HepG2 (cell line): ENCODE results near the gene LRP1B. TPM values are rescaled to one million over a fixed set of nuclear protein-coding genes. Genes with fewer than 3 reads are reported as not detected.

Experiments used
- ATAC-seq: fragments of 200-7000 bp; cut with Tn5 transposase; 3 replicates; pipeline ENCODE4 v1.9.1; 2020; ENCODE audit warnings: mild to moderate bottlenecking, moderate library complexity
- BruUV-seq: library from RNA; stranded (reverse); fragments of 400-500 nt; replicated peaks from 2 replicates; lab custom pipeline; 2021; lab: Mats Ljungman, UMichigan
- CTCF ChIA-PET: fragments of 300-600 bp; formaldehyde crosslinking; extraction: SDS; loops from one replicate; lab custom pipeline; 2021; ENCODE audit warnings: low total read pairs, inconsistent platforms, low intra/inter-chr PET ratio; lab: Yijun Ruan, JAX
- POLR2A ChIA-PET: fragments of 350-600 bp; sonication (Branson Sonifier 250); formaldehyde crosslinking; loops from one replicate; lab custom pipeline; 2020; ENCODE audit warnings: antibody characterized with exemption, inconsistent platforms; lab: Yijun Ruan, JAX
- DNase-seq: peaks from one replicate; pipeline ENCODE4 v3.0.0-alpha.2; 2015; ENCODE audit warnings: low spot score
- FAIRE-seq: peaks from 3 replicates; lab custom pipeline; 2011; peaks lifted over from hg19 to GRCh38; lab: Jason Lieb, UNC
- H2AFZ ChIP-seq: one replicate; pipeline ENCODE4 v1.6.1; 2011; ENCODE audit warnings: low read length, inconsistent platforms
- H3K27ac ChIP-seq: fragments of 300-600 bp; 3 replicates; pipeline ENCODE4 v1.8.0; 2011; ENCODE audit warnings: mixed run types, mild to moderate bottlenecking, mixed read lengths, low read length, inconsistent platforms; ENCODE audit not compliant: insufficient read depth; ENCODE audit errors: extremely low read length
- H3K27me3 ChIP-seq, 2 experiments: fragments of 200-600 bp in 1 of 2; 2 replicates in 1 of 2; 3 replicates in 1 of 2; pipeline versions ENCODE4 v1.6.0 to v1.8.0; 2011; ENCODE audit warnings: low read length in 2 of 2, mild to moderate bottlenecking in 2 of 2, moderate library complexity in 2 of 2, inconsistent platforms in 1 of 2; ENCODE audit not compliant: insufficient read depth in 2 of 2, control insufficient read depth in 1 of 2
- H3K36me3 ChIP-seq, 2 experiments: fragments of 200-600 bp in 1 of 2; replicated peaks in 1 of 2; 2 replicates in 1 of 2; 3 replicates in 1 of 2; pipeline versions ENCODE4 v1.5.1 to v1.8.0; 2011; ENCODE audit warnings: low read length in 2 of 2, inconsistent platforms in 1 of 2; ENCODE audit not compliant: insufficient read depth in 2 of 2, control insufficient read depth in 1 of 2
- H3K4me1 ChIP-seq: 2 replicates; pipeline ENCODE4 v1.5.1; 2012; ENCODE audit warnings: low read length, inconsistent platforms; ENCODE audit not compliant: insufficient read depth
- H3K4me2 ChIP-seq: 2 replicates; pipeline ENCODE4 v1.6.0; 2011; ENCODE audit warnings: low read depth, low read length, inconsistent platforms
- H3K4me3 ChIP-seq, 3 experiments: fragments of 200-600 bp in 1 of 3; sonication (generic), shearing (Covaris generic) in 1 of 3; replicated peaks in 1 of 3; 2 replicates each; pipeline ENCODE4 v1.5.1; 2011 to 2016; ENCODE audit warnings: low read length in 3 of 3, inconsistent platforms in 2 of 3, low read depth in 2 of 3, mild to moderate bottlenecking in 2 of 3, control low read depth in 1 of 3, mixed read lengths in 1 of 3; ENCODE audit not compliant: insufficient read depth in 1 of 3
- H3K79me2 ChIP-seq: one replicate; pipeline ENCODE4 v1.6.1; 2011; ENCODE audit warnings: low read length, inconsistent platforms; ENCODE audit not compliant: insufficient read depth
- H3K9ac ChIP-seq: 2 replicates; pipeline ENCODE4 v1.6.0; 2011; ENCODE audit warnings: mild to moderate bottlenecking, low read depth, low read length, inconsistent platforms; ENCODE audit not compliant: insufficient read depth
- H3K9me3 ChIP-seq: 2 replicates; pipeline ENCODE4 v1.5.1; 2012; ENCODE audit warnings: mild to moderate bottlenecking, low read length
- H4K20me1 ChIP-seq: 2 replicates; pipeline ENCODE4 v1.6.0; 2011; ENCODE audit warnings: inconsistent platforms, mild to moderate bottlenecking, low read length, moderate library complexity; ENCODE audit not compliant: insufficient read depth
- HOXA3 ChIP-seq: sonication (generic); formaldehyde crosslinking; IDR thresholded peaks from 2 replicates; pipeline ENCODE4 v1.5.0; 2020; ENCODE audit warnings: missing genetic modification reagents
- IRX3 ChIP-seq: sonication (generic); formaldehyde crosslinking; IDR thresholded peaks from 2 replicates; pipeline ENCODE4 v1.8.1; 2023; ENCODE audit warnings: mild to moderate bottlenecking, low read depth, missing genetic modification reagents, borderline replicate concordance
- ZNF746 ChIP-seq: sonication (generic); formaldehyde crosslinking; IDR thresholded peaks from 2 replicates; pipeline ENCODE4 v1.8.0; 2022; ENCODE audit warnings: mild to moderate bottlenecking, missing genetic modification reagents
- ZNF773 ChIP-seq: sonication (generic); formaldehyde crosslinking; IDR thresholded peaks from 2 replicates; pipeline ENCODE4 v1.4.0; 2020; ENCODE audit warnings: missing genetic modification reagents, borderline replicate concordance
- WGBS: methylation state at CpG from one replicate; pipeline ENCODE4 v1.1.6; 2017; ENCODE audit warnings: low lambda C conversion rate; 5-methylcytosine and 5-hydroxymethylcytosine counted together
- in situ Hi-C: cut with HindIII; loops from 2 replicates; pipeline ENCODE4 v1.10.0; 2017; ENCODE audit warnings: low pct_unique_long_range_greater_than_20kb; ENCODE audit not compliant: extremely low pct_ligation_motif_present
- intact Hi-C: fragments of 100-400 bp; cut with micrococcal nuclease; formaldehyde crosslinking; loops from one replicate; pipeline ENCODE4 v1.10.0; 2022; ENCODE audit not compliant: unreplicated experiment
- polyA plus RNA-seq, 8 experiments: library from polyadenylated mRNA; depleted of rRNA in 3 of 8; stranded (reverse) in 7 of 8; unstranded in 1 of 8; fragments of >200 nt; fragmentation: Illumina TruSeq in 4 of 8; extraction: Trizol in 4 of 8; gene quantifications; 2 replicates each; pipeline versions ENCODE4 v1.2.1 to v1.2.3, GENCODE V29; 2011 to 2016; ENCODE audit warnings: low read depth in 4 of 8, missing spikeins in 1 of 8, mixed read lengths in 1 of 8; ENCODE audit not compliant: insufficient read depth in 1 of 8
- total RNA-seq, 5 experiments: library from RNA; depleted of rRNA; stranded (reverse); fragments of >200 nt; fragmentation: Illumina TruSeq; extraction: Trizol; gene quantifications; 2 replicates each; pipeline ENCODE4 v1.2.3, GENCODE V29; 2016; ENCODE audit warnings: low read depth in 1 of 5
- TF ChIP-seq, protein P1 (sequence below): sonication (generic); formaldehyde crosslinking; IDR thresholded peaks from 2 replicates; pipeline ENCODE4 v1.5.0; 2020; ENCODE audit warnings: missing genetic modification reagents, mild to moderate bottlenecking, borderline replicate concordance

LRP1B gene
- total and polyA plus RNA-seq, 2 of the 13 experiments (the other 11 are each of a cell fraction or from before 2014, with no cell fraction given) = 0.04 TPM; not detected in 1

DNA sequence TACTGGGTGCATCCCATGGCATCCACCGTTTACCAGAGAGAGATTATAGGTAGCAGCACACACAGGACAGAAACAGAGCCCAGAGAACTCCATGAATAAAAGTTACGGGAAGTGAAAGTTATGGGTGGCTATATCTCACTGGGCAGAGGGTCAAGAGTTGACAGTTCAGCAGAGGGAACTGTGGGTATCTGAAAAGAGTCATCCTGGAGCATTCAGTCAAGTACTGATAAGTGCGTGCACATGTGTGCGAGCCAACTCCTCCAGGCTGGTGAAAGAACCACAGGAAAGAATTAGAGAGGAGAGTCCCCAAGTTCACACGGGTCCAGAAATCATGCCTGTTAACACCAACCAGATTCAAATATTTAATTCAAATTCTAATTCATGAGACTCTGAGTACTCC is 1588.2 kb downstream of the LRP1B start:
- intact Hi-C loops = no loop called here
- H3K27ac ChIP-seq = no peak overlapping the region
- H4K20me1 ChIP-seq = no peaks in the 10 kb centered on the region
- H3K36me3 ChIP-seq = no peaks in the 10 kb centered on the region
- POLR2A ChIA-PET = no interaction called here
- DNase-seq (no peak), ATAC-seq (peak; percentile 45; the same call in 2 of the 3 replicates), FAIRE-seq (no peak)
- H3K9me3 ChIP-seq = no peaks in the 10 kb centered on the region
- H3K27me3 ChIP-seq = no peaks in the 10 kb centered on the region
- no peaks in the 10 kb centered on the region for H3K4me1 ChIP-seq
- no peak overlapping the region for H3K4me3 ChIP-seq
- no TSS peak for BruUV-seq
- TF ChIP-seq ZNF746 (CRISPR knock-in tag) = no peak
- TF ChIP-seq, protein P1, sequence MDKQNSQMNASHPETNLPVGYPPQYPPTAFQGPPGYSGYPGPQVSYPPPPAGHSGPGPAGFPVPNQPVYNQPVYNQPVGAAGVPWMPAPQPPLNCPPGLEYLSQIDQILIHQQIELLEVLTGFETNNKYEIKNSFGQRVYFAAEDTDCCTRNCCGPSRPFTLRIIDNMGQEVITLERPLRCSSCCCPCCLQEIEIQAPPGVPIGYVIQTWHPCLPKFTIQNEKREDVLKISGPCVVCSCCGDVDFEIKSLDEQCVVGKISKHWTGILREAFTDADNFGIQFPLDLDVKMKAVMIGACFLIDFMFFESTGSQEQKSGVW (CRISPR knock-in tag) = no peak
- in situ Hi-C loops = no loop called here
- H3K4me2 ChIP-seq = no peak overlapping the region
- H3K79me2 ChIP-seq = no peaks in the 10 kb centered on the region
- no peak overlapping the region for H3K9ac ChIP-seq
- no peak overlapping the region for H2AFZ ChIP-seq
- CTCF ChIA-PET = no interaction called here
- 1% methylated on average over 5 of the region's 5 CpGs for WGBS

DNA sequence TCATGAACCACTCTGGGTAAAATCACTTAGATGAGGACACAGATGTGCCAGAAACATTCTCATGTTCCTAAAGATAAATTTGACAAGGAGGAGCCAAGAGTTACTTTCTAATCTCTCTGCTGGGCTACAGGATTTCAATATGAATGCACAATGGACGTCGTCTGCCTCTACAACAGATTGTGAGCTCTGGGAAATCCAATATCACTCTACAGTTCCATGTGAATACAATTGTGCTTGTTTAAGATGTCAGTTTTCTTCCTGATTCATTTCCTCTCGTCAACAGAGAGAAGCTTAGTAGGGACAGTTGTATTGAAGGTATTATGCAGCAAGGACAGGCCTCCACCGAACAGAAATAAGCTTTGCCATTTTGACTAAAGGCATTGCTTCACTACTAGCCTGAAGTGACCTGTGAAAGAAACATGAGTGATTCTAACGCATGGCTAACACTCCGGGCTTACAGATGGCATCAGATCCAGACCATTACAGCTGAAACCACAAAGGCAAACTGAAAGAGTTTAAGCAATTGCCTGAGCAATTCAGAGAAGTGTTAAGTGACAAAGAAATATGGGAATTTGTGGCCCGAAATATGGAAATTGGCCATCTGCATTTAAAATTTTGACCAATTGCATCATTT is 1591.5 kb downstream of the LRP1B start:
- Histone ChIP-seq H3K36me3 (no peaks in the 10 kb centered on the region), H3K4me3 (no peak overlapping the region), H3K4me2 (no peak overlapping the region), H3K27ac (no peak overlapping the region), H3K27me3 (no peaks in the 10 kb centered on the region), H3K9me3 (no peaks in the 10 kb centered on the region), H4K20me1 (no peaks in the 10 kb centered on the region), H3K9ac (no peak overlapping the region), H2AFZ (no peak overlapping the region), H3K79me2 (no peaks in the 10 kb centered on the region), H3K4me1 (no peaks in the 10 kb centered on the region)
- BruUV-seq = no TSS peak
- in situ Hi-C loops = no loop called here
- DNase-seq (no peak), FAIRE-seq (no peak), ATAC-seq (no peak)
- TF ChIP-seq HOXA3 (CRISPR knock-in tag) (no peak), IRX3 (CRISPR knock-in tag) (no peak), ZNF773 (CRISPR knock-in tag) (no peak)
- CTCF ChIA-PET = no interaction called here
- POLR2A ChIA-PET = no interaction called here
- intact Hi-C loops = no loop called here
- WGBS = under 1% methylated on average over 7 of the region's 7 CpGs
